Ectodermal cell (in vitro differentiated cells): ENCODE measurements around the gene RSRC1.
"Not testable (repeated sequence)": the region's sequence is repeated elsewhere in the genome, so short reads cannot be mapped to it uniquely, and the experiment has no call there.

Source experiments
- H3K27ac ChIP-seq: 2 replicates; pipeline ENCODE4 v1.7.0; 2013; ENCODE audit warnings: mild to moderate bottlenecking, low read depth, low read length; ENCODE audit not compliant: insufficient read depth, poor library complexity, severe bottlenecking
- H3K27me3 ChIP-seq: 2 replicates; pipeline ENCODE4 v1.7.0; 2013; ENCODE audit warnings: mild to moderate bottlenecking, low read length; ENCODE audit not compliant: insufficient read depth, control insufficient read depth, poor library complexity, severe bottlenecking
- H3K36me3 ChIP-seq: one replicate; pipeline ENCODE4 v1.7.0; 2013; ENCODE audit warnings: low read length; ENCODE audit not compliant: control insufficient read depth, insufficient read depth
- H3K4me1 ChIP-seq: one replicate; pipeline ENCODE4 v1.7.0; 2013; ENCODE audit warnings: low read length; ENCODE audit not compliant: control insufficient read depth, insufficient read depth
- H3K4me3 ChIP-seq: 2 replicates; pipeline ENCODE4 v1.7.0; 2013; ENCODE audit warnings: low read depth, low read length, control low read depth; ENCODE audit not compliant: insufficient read depth
- H3K9me3 ChIP-seq: 2 replicates; pipeline ENCODE4 v1.7.0; 2013; ENCODE audit warnings: mild to moderate bottlenecking, low read length, moderate library complexity; ENCODE audit not compliant: control insufficient read depth
- WGBS, 2 experiments: methylation state at CpG; one replicate each; pipeline ENCODE4 v1.1.7; 2013; ENCODE audit warnings: missing lambda C conversion rate in 2 of 2; 5-methylcytosine and 5-hydroxymethylcytosine counted together

Gene RSRC1

GRCh38 chr3:158340951-158341350 lies 231.1 kb downstream of the RSRC1 start:
- WGBS, 2 experiments = 93 to 96% methylated on average over 2 of the region's 2 CpGs
- H3K4me3 ChIP-seq, H3K9me3 ChIP-seq, H3K27me3 ChIP-seq, H3K4me1 ChIP-seq, H3K27ac ChIP-seq, H3K36me3 ChIP-seq: not testable (repeated sequence)

DNA sequence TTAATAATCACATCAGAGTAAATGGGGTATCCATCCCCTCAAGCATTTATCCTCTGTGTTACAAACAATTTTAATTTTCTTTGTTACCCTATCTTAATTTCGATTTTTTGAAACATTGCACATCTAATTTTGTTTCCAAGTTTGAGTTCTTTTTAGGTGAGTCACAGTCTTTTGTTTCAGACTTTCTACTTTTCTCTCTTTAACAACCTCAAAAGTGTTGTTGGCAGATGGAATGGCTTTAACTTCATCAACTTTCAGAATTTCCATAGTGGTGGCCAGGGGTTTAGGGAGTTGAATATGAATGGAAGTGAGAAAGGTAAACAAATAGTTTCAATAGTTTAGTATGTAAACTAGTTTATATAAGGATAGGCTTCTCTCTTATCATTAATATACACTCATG lies 238.1 kb downstream of the RSRC1 start:
- H3K4me1 ChIP-seq = no peaks in the 10 kb centered on the region
- no peaks in the 10 kb centered on the region for H3K27me3 ChIP-seq
- H3K9me3 ChIP-seq = no peaks in the 10 kb centered on the region
- H3K27ac ChIP-seq = no peak overlapping the region
- no peak overlapping the region for H3K4me3 ChIP-seq
- H3K36me3 ChIP-seq = no peaks in the 10 kb centered on the region
- 78 to 88% methylated on average over 1 of the region's 1 CpG for WGBS, 2 experiments

DNA sequence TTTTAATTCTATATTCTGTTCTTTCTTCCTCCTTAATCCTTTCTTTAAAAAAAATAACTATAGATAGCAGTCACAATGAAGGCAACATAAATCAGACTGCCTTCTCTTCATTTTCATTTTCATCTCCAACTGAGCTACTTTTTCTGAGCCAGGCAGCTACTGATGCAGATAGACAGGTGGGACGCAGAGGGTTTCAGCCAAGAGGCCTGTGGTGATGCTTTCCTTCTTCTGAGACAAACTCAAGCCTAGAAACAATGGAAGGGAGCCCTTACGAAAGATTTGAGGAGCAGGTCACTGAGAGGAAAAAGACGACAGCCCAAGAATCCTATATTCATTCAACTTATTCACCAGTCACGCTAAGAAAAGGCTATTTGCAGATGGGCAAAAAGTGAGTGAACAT lies 241.1 kb downstream of the RSRC1 start:
- 81 to 96% methylated on average over 2 to 4 of the region's 4 CpGs for WGBS, 2 experiments
- H3K9me3 ChIP-seq = no peaks in the 10 kb centered on the region
- H3K36me3 ChIP-seq = no peaks in the 10 kb centered on the region
- no peak overlapping the region for H3K4me3 ChIP-seq
- H3K4me1 ChIP-seq = no peaks in the 10 kb centered on the region
- H3K27me3 ChIP-seq = no peaks in the 10 kb centered on the region
- no peak overlapping the region for H3K27ac ChIP-seq

DNA sequence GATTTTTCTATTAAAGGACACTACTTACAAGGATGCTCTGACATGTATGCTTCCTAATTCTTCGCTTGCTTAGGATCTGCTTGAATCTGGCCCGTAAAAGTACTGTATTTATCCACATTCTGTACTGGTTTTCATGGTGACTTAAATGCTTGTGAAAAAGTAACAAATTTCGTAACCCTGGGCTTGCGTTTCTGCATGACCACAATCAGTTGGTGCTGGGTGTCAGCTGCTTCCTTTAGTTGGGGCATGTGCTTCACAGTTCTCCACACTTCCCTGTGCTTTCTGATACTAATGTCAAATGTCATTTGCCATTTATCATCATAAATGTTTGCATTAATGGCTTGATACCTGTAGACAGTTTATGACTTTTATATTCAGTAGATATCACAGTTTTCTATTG lies 242.7 kb downstream of the RSRC1 start:
- no peaks in the 10 kb centered on the region for H3K27me3 ChIP-seq
- WGBS, 2 experiments = 90 to 95% methylated on average over 4 of the region's 4 CpGs
- H3K4me3 ChIP-seq = no peak overlapping the region
- no peaks in the 10 kb centered on the region for H3K36me3 ChIP-seq
- H3K9me3 ChIP-seq = no peaks in the 10 kb centered on the region
- H3K4me1 ChIP-seq = no peaks in the 10 kb centered on the region
- no peak overlapping the region for H3K27ac ChIP-seq

- no CpG with 5 or more reads among the region's 2 CpGs for WGBS, 2 experiments
- Histone ChIP-seq H3K4me3 (no peak overlapping the region), H3K4me1 (no peaks in the 10 kb centered on the region), H3K9me3 (no peaks in the 10 kb centered on the region), H3K36me3 (no peaks in the 10 kb centered on the region), H3K27ac (no peak overlapping the region), H3K27me3 (no peaks in the 10 kb centered on the region)
Observed at GRCh38 chr3:158354713-158355112, 244.8 kb downstream of the RSRC1 start.

DNA sequence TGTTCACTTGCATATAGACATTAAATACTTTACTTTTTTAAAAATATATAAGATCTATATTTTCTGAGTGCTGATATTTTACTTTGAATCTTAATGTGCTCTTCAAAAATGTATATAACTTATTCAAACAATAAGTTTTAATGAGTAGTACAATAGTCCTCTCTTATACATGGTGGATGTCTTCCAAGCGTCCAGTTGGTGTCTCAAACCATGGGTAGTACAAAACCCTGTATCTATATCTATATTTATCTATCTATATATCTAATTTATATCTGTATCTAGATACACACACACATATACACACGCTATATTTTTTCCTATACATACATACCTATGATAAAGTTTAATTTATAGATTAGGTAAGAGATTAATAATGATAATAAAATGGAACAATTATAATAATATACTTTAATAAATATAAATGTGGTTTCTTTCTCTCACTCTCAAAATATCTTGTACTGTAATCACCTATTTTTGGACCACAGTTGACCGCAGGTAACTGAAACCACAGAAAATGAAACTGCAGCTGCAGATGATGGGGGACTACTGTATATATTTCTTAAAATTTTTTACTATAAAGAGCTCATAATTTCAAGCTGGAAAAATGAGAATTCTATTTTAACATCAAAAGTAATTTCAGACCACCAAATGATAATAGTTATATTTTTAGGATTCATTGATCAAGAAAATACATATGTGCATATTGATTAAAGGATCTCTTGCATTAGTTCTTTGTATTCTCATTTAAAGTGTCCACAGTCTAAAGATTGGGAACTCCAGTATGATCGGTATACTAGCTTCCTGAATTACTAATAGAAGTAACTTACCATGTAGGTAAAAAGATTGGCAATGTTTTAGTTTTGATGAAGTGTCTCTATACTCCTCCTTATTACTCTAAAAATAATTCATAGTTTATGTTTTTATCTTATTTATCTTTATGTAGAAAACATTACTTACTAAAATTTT lies 246.0 kb downstream of the RSRC1 start:
- WGBS, 2 experiments = no CpG with 5 or more reads among the region's 4 CpGs
- Histone ChIP-seq H3K27me3 (no peaks in the 10 kb centered on the region), H3K9me3 (no peaks in the 10 kb centered on the region), H3K36me3 (no peaks in the 10 kb centered on the region), H3K27ac (no peak overlapping the region), H3K4me3 (no peak overlapping the region), H3K4me1 (no peaks in the 10 kb centered on the region)

DNA sequence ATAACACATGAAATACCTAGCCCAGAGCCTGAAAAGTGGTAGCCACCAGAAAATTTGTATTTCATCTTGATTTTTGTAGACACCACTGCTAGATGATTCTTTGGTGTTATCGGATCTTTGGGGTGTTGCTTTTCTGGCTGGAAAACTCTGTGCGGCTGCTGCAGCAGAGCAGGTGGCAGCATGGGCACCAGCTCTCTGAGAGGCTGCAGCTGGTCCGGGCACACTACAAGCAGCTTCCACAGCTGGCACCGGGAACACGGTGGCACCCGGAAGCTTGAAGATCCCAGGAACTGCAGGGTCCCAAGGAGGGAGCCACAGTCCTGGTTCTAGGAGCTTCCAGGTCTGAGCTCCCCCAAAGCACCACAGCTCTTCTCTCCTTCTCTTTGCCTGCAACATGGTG lies 249.4 kb downstream of the RSRC1 start:
- H3K9me3 ChIP-seq = no peaks in the 10 kb centered on the region
- H3K27ac ChIP-seq = no peak overlapping the region
- H3K27me3 ChIP-seq = no peaks in the 10 kb centered on the region
- H3K4me3 ChIP-seq = no peak overlapping the region
- no peaks in the 10 kb centered on the region for H3K4me1 ChIP-seq
- no peaks in the 10 kb centered on the region for H3K36me3 ChIP-seq
- 88% methylated on average over 6 of the region's 6 CpGs for WGBS, 2 experiments

GRCh38 chr3:158360756-158361448 lies 251.0 kb downstream of the RSRC1 start:
- Histone ChIP-seq H3K27ac (no peak overlapping the region), H3K4me1 (no peaks in the 10 kb centered on the region), H3K36me3 (no peaks in the 10 kb centered on the region), H3K4me3 (no peak overlapping the region), H3K9me3 (no peaks in the 10 kb centered on the region), H3K27me3 (no peaks in the 10 kb centered on the region)
- 93 to 96% methylated on average over 11 of the region's 11 CpGs for WGBS, 2 experiments

DNA sequence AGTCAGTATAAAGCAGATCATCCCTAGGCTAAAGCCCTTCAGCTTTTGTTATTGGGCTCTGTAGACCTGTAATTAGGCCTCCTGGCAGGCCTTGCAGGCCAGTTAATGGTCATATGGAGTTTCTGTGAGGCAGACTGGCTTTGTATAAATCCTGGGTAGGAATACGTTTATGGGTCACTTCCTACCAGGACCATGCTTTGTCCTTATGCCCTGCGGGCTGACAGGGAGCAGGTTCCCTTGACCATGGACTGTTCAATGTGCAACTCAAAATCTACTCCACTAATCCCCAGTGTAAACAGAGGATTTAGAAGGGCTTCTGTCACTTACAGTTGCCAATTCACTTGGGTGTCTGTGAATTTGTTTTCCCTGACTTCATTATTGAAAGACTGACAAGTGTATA lies 258.4 kb downstream of the RSRC1 start:
- H3K4me1 ChIP-seq = no peaks in the 10 kb centered on the region
- H3K4me3 ChIP-seq = no peak overlapping the region
- H3K27ac ChIP-seq = no peak overlapping the region
- no peaks in the 10 kb centered on the region for H3K9me3 ChIP-seq
- no peaks in the 10 kb centered on the region for H3K27me3 ChIP-seq
- 86 to 89% methylated on average over 2 of the region's 2 CpGs for WGBS, 2 experiments
- H3K36me3 ChIP-seq = no peaks in the 10 kb centered on the region

DNA sequence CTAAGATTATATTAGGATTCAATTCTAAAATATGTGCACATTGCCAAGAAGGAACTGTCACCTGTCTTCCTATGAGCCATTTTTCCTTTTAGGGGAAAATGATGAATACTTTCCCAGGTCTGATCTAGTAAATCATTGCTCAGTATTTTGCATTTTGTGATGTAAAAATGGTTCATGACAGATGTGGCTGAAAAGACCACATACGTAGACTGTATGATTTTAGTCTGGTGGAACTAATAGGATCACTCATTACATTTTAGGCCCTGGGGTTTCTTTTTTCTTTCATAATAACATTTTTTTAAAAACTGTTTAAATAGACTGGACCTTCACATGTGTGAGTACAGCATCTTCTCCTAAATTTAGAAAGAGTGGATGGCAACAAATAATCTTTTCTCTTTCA lies 259.4 kb downstream of the RSRC1 start:
- H3K27me3 ChIP-seq = no peaks in the 10 kb centered on the region
- H3K27ac ChIP-seq = no peak overlapping the region
- no peaks in the 10 kb centered on the region for H3K4me1 ChIP-seq
- no peak overlapping the region for H3K4me3 ChIP-seq
- no peaks in the 10 kb centered on the region for H3K9me3 ChIP-seq
- no peaks in the 10 kb centered on the region for H3K36me3 ChIP-seq
- WGBS, 2 experiments = 100% methylated on average over 1 of the region's 1 CpG
